HG03064 (cell line): ENCODE data around the gene CBLC.

Experiments
- ATAC-seq: cut with Tn5 transposase; IDR thresholded peaks from one replicate; pipeline ENCODE4 v1.9.1; 2021; ENCODE audit warnings: low read depth; ENCODE audit not compliant: unreplicated experiment

Gene CBLC, protein sequence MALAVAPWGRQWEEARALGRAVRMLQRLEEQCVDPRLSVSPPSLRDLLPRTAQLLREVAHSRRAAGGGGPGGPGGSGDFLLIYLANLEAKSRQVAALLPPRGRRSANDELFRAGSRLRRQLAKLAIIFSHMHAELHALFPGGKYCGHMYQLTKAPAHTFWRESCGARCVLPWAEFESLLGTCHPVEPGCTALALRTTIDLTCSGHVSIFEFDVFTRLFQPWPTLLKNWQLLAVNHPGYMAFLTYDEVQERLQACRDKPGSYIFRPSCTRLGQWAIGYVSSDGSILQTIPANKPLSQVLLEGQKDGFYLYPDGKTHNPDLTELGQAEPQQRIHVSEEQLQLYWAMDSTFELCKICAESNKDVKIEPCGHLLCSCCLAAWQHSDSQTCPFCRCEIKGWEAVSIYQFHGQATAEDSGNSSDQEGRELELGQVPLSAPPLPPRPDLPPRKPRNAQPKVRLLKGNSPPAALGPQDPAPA

GRCh38 chr19:44777715-44778347, at the start of gene CBLC:
Gene CBLC, plus strand, starts transcription at chr19:44777890. Its CDS starts 42 bp downstream, at chr19:44777932.
- no peak for ATAC-seq

DNA sequence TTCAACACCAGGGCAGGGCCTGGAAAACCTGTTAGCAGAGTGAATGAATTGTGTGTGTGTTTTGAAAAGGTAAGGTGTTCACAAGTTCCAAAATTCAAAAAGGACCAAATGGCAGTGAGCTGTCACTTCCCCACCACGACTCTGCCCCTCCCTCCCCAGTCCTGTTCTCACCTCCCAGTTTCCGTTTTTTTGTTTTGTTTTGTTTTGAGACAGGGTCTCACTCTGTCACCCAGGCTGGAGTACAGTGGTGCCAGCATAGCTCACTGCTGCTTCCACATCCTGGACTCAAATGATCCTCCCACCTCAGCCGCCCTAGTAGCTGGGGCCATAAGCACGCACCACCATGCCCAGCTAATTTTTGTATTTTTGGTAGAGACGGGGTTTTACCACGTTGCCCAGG, 49.5 kb upstream of the CBLC start:
- no peak for ATAC-seq

DNA sequence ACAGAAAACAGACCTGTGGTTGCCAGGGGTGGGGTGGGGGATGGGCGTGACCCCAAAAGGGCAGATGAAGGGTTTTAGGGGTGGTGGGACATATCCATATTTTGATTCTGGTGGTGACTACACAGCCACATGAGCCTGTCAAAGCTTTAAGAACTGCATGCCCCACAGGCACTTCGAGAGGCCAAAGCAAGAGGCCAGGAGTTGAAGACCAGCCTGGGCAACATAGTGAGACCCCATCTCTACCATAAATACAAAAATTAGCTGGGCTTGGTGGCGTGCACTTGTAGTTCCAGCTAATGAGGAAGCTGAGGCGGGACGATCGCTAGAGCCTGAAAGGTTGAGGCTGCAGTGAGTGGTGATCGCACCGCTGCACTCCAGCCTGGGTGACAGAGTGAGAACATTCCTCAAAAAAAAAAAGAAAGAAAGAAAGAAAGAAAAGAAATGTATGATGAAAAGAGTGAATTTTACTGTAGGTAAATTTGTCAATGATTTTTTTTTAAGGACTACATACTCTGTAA, 48.1 kb upstream of the CBLC start:
- ATAC-seq: no peak

GRCh38 chr19:44731081-44731480, 46.6 kb upstream of the CBLC start:
- ATAC-seq: no peak

DNA sequence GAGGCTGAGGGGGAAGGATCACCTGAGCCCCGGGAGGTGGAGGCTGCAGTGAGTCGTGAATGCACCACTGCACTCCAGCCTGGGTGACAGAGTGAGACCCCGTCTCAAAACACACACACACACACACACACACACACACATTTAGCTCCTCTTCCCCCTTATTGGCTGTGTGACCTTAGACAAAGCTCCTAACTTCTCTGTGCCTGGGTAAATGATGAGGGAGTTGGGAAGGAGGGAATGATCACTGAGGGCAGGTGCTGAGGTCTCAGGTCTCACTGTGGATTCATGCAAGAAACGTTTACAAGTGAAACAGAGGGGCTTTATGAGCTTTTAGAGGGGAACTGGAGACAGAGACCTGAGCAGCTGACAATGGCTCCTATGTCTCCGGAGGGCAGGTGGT, 46.1 kb upstream of the CBLC start:
- no peak for ATAC-seq

DNA sequence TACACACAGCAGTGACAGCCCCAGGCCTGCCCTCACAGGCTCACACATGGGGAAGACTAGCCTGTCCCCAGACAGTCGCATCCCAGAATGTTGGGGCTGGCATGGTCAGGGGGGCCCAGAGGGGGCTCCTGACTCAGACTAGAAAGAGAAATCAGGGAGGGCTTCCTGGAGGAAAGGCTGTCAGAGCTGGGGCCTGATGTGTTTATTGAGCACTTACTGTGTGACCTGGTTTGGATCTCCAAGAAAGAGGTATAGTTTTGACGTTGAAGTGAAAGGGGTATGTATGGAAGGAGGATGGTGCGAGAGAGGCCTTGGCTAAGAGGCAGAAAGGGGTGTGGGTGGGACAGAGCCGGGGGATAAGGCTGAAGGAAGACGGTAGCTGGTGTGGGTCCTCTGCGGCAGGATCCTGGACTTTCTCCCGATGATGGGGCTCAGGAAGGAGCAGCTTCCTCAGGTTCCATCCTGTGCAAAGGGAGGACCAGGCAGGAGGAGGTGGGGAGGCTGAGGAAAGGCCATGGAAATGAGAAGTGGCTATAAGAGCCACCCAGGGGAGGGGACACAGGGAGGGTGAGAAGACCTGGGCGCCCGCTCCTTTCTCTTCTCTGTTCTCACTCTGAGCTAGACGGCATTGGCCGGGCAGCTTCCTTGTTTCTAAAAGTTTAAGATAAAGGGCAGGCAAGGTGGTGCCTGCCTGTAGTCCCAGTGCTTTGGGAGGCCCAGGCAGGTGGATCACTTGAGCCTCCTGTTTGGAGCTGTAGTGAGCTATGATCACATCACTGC, 45.3 kb upstream of the CBLC start:
- ATAC-seq: no peak

- no peak for ATAC-seq
Measured at GRCh38 chr19:44734357-44734756, 43.3 kb upstream of the CBLC start.

- no peak for ATAC-seq
Measured at GRCh38 chr19:44735011-44735410, 42.7 kb upstream of the CBLC start.

DNA sequence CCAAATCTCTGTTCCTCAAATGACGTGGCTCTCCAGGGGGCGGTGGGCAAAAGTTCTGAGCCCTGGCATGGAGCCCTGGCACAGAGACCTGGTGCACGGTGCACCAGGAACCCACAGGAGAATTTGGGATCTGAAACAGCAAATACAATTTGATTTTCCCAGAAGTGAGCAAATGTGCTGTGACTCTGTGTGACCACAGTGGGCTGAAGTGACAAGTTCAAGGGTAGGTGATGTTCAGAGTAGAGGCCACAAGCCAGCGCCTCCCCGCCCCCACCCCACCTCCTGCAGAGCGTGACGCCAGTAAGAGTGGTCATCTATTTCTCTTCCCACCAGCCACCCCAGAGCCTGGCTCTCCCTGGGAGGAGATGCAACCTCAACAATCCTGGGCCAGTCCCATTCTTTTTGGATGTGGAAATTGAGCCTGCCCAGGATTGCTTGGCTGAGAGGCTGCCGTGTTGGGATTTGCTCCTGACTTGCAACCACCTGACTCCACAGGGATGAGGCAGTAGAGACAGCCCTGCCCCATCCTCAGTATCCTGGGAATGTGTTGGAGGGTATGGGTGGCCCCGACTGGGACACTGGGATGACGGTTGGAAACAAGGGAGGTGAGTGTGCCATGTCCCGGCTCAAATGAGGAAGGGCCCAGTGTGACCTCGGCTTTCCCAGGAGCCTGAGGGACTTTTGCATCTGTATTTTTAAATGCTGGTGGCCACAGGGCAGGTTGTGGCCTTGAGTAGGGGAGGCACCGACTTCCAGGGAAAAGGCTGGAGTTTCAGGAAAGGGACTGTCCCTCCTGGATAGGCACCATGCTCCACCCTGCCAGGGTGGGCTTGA, 40.2 kb upstream of the CBLC start:
- no peak for ATAC-seq

- no peak for ATAC-seq
Measured at GRCh38 chr19:44738136-44738535, 39.6 kb upstream of the CBLC start.

DNA sequence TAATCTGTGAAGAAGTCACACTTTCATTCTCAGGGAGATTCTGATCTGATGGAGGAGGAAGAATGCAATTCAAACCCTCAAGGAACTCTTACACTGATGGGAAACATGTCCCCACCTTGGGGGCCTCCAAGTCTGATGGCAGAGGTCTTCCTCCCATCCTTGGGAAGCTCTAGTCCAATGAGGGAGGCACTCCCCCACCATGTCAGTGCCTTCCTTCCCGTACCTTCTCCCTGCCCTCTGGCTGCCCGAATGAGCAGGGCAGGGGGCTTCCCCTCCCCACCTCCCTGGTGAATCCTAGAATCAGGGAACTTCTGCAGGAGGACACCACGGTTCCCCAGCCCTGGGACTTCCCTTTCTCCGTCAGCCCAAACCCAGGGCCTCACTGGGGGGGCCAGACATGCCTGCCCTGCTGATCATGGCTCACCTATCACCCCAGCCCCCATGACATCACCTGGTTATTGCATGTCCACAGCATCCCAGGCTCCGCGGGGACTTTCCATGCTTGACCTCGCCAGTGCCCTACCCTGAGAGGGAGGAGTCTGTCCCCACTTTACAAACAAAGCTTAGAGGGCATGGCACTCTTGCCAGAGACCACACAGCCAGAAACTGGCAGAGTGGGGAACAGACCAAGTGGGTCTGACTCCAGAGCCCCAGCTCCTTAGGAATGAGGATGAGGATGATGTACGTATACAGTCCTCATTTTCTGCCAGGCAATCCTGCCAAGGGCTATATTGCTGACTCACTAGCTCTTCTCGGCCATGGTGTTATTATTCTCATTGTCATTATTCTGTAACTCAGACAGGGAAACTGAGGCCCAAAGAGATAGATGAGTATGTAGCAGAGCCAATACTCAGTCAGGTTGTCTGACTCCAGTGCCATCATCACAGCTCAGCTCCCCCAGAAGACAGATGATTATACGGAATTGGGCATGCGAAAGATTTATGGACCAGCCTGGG, 38.8 kb upstream of the CBLC start:
- no peak for ATAC-seq

DNA sequence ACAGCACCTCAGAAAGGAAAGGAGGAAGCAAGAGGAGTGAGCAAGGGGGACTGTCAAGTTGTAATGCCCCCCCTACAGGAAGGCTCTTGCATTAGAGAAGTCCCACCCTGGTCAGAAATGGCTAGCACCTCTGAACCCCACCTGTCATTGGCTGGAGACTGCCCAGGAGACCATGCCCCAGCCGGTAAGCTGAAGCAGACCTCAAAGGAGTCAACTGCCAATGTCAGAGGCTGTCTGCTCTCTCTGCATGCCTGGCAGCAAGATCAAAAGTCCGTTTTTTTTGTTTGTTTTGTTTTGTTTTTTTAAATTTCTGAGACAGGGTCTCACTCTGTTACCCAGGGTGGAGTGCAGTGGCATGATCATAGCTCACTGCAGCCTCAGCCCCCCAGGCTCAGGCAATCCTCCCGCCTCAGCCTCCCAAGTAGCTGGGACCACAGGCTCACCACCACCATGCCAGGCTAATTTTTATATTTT, 37.3 kb upstream of the CBLC start:
- ATAC-seq: no peak

- no peak for ATAC-seq
Measured at GRCh38 chr19:44741258-44741731, 36.4 kb upstream of the CBLC start.

GRCh38 chr19:44741841-44742329, 35.8 kb upstream of the CBLC start:
- no peak for ATAC-seq

DNA sequence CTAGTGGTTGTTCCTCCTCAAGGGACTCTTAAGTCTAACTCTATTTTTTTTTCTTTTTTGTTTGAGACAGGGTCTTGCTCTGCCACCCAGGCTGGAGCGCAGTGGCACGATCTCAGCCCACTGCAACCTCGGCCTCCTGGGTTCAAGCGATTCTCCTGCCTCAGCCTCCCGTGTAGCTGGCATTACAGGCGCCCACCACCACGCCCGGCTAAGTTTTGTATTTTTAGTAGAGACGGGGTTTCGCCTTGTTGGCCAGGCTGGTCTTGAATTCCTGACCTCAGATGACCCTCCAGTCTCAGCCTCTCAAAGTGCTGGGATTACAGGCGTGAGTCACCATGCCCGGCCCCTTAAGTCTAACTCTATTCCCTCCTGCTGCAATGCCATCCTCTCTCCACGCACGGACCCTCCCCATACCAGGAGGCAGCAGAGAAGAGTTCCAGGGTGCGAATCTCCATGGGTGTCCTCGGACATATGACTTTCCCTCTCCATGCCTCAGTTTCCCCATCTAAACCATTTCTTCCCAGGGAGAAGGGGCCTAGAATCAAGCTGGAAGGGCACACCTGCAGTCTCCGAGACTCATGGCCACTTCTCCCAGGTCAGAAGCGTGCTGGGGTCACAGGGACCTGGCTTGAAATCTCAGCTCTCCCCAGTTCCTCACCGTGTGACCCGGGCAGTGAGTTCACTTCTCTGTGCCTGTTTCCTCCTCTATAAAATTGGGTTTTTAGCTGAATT, 35.2 kb upstream of the CBLC start:
- ATAC-seq: no peak

- no peak for ATAC-seq
Measured at GRCh38 chr19:44744871-44745332, 32.8 kb upstream of the CBLC start.

GRCh38 chr19:44745341-44745831, 32.3 kb upstream of the CBLC start:
- ATAC-seq: no peak
